Activated T-cell treated with anti-CD3 and anti-CD28 coated beads, Interleukin-2, amount 50 U/mL, for 4 hours (primary cell): ENCODE results near the gene DNAJC25. TPM values are rescaled to one million over a fixed set of nuclear protein-coding genes. Genes with fewer than 3 reads are reported as not detected.

Experiments
- ATAC-seq, 2 donors: fragments of 200-7000 bp; cut with Tn5 transposase; one replicate each; pipeline ENCODE4 v1.10.0; 2021
- DNase-seq: peaks from one replicate; pipeline ENCODE4 v3.0.0-alpha.2; 2020
- H3K27me3 Mint-ChIP-seq: one replicate; pipeline ENCODE4 v1.8.0; 2021; ENCODE audit warnings: low read depth, mixed read lengths
- H3K36me3 Mint-ChIP-seq: one replicate; pipeline ENCODE4 v1.8.0; 2022; ENCODE audit warnings: mixed read lengths; ENCODE audit not compliant: insufficient read depth
- H3K4me1 Mint-ChIP-seq: one replicate; pipeline ENCODE4 v1.8.0; 2021; ENCODE audit warnings: low read depth, mixed read lengths
- H3K4me3 Mint-ChIP-seq: one replicate; pipeline ENCODE4 v1.8.0; 2021; ENCODE audit warnings: mild to moderate bottlenecking, moderate library complexity, mixed read lengths
- H3K9me3 Mint-ChIP-seq: one replicate; pipeline ENCODE4 v1.8.0; 2021; ENCODE audit warnings: mixed read lengths
- total RNA-seq, 3 donors: library from RNA; stranded (reverse); gene quantifications; one replicate each; pipeline ENCODE4 v1.2.1, GENCODE V29; 2021

DNAJC25 gene
- total RNA-seq, 3 donors from 2014 or later, result 5.0 to 6.7 (median 6.5) TPM

DNA sequence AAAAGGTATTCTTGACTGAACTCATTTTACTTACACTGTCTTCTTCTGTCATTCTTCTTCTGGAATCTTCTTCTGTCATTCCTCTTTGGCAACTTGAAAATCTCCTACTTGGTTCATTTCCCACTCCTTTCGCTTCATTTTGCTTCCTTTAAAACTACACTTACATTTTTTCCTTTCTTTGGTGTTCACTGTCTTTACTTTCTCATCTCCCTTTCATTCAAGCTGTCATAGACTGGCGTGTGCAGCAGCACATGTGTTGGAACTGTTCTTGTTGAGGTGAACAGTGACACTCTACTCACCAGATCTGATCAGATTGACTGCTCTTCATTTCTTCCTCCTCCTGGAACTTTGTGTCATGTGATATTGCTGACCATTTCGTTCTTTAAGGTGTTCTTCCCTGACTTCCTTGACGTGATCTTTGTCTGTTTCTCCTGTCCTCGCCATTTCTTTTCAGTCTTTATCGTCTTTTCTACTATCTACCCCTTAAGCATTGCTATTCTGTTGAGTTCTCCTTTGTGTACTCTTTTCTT, 6.4 kb downstream of the DNAJC25 start:
- no peaks in the 10 kb centered on the region for H3K9me3 Mint-ChIP-seq
- no peak overlapping the region for H3K4me3 Mint-ChIP-seq
- H3K27me3 Mint-ChIP-seq, result no peaks in the 10 kb centered on the region
- ATAC-seq (no peak), DNase-seq (no peak)
- H3K36me3 Mint-ChIP-seq, result peaks cover 9% of the 10 kb centered on the region
- peaks cover 30% of the 10 kb centered on the region for H3K4me1 Mint-ChIP-seq

DNA sequence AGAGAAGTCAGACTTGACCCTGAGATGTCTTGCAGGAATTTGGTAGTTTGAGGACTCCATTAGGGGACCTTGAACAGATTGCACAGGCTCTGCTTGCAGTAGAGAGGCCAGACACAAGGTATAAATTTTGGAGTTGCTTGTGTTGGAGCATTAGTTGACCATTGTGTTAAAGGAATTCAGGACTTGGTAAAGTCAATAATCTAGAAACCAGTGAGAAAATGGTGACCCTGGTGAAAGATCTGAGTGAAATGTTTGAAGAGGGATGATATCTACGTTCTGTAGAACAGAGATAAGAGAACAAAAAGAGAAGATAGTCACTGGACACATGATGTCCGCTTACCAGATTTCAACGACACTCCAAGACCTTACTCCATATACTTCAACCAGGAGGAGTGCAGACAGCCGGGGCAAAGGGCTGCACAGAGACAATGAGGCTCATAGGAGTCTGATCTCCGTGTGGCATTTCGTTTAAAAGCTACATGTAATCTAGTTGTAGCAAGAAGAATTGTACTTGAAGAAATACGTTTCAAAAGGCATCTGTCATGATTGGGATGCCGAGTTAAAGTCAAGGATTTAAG, 13.2 kb downstream of the DNAJC25 start:
- Mint-ChIP-seq H3K27me3 (no peaks in the 10 kb centered on the region), H3K4me3 (no peak overlapping the region), H3K9me3 (no peaks in the 10 kb centered on the region), H3K36me3 (peaks cover 28% of the 10 kb centered on the region), H3K4me1 (no peaks in the 10 kb centered on the region)
- ATAC-seq, result no peak
- no peak for DNase-seq

- Mint-ChIP-seq H3K4me1 (no peaks in the 10 kb centered on the region), H3K4me3 (no peak overlapping the region), H3K9me3 (no peaks in the 10 kb centered on the region), H3K27me3 (no peaks in the 10 kb centered on the region), H3K36me3 (peaks cover 36% of the 10 kb centered on the region)
- DNase-seq (no peak), ATAC-seq (no peak)
Observed at GRCh38 chr9:111645806-111646205, 14.7 kb downstream of the DNAJC25 start.

DNA sequence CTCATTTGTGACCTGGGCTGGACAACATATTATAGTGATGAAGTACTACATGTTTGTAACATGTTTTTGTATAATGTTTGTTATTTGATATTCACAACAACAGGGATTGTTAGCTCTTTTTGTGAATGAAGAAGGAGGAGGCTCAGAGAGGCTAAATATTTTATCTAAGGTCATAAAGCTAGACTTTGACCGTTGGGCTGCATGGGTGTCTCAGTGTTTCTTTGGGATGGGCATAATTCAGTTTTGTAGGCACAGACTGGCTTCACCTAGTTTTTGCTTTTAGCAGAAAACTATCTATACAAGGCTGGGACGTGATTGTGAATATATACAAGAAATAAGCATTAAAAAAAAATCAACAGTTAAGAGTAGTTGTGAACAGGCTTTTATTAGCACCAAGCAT, 15.3 kb downstream of the DNAJC25 start:
- Mint-ChIP-seq H3K27me3 (no peaks in the 10 kb centered on the region), H3K4me1 (no peaks in the 10 kb centered on the region), H3K9me3 (no peaks in the 10 kb centered on the region), H3K36me3 (peaks cover 36% of the 10 kb centered on the region), H3K4me3 (no peak overlapping the region)
- DNase-seq, result no peak
- no peak for ATAC-seq

DNA sequence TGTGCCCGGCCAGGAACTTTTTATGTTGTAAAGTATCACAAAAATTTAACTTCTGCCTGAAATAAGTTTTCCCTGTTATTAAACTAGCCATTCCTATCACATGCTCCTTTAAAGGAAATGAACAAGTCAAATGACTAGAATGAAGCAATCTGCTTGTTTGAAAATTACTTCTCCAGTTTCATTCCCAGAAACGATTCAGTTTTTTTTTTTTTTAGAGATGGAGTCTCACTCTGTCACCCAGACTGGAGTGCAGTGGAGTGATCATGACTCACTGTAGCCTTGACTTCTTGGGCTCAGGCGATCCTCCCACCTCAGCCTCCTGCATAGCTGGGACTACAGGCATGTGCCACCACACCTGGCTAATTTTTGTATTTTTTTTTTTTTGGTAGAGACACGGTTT, 16.9 kb downstream of the DNAJC25 start:
- Mint-ChIP-seq H3K9me3 (no peaks in the 10 kb centered on the region), H3K27me3 (no peaks in the 10 kb centered on the region), H3K4me3 (no peak overlapping the region), H3K4me1 (no peaks in the 10 kb centered on the region), H3K36me3 (peaks cover 39% of the 10 kb centered on the region)
- ATAC-seq, result no peak
- DNase-seq, result no peak

DNA sequence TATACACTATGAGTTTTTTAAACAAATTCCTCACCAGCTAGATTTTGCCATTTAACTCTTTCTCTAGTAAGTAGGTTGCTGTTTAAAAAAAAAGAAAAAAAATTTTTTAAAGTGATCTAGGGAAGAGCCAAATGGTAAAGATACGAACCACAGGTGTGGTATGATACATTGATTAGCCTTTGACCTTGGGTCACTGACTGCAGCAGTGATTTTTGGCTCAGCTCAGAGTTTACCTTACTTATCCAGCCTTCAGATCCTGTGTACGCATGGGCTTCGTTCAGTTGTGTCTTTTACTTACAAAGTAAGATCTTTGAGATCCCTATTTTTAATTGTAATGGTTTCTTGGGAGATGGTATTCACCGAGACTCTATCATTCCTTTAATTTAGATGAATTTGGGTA, 17.9 kb downstream of the DNAJC25 start:
- DNase-seq (no peak), ATAC-seq (no peak)
- Mint-ChIP-seq H3K4me1 (no peaks in the 10 kb centered on the region), H3K9me3 (no peaks in the 10 kb centered on the region), H3K36me3 (peaks cover 40% of the 10 kb centered on the region), H3K4me3 (no peak overlapping the region), H3K27me3 (no peaks in the 10 kb centered on the region)

- no peak overlapping the region for H3K4me3 Mint-ChIP-seq
- no peaks in the 10 kb centered on the region for H3K9me3 Mint-ChIP-seq
- H3K4me1 Mint-ChIP-seq, result peaks cover 12% of the 10 kb centered on the region
- peaks cover 16% of the 10 kb centered on the region for H3K36me3 Mint-ChIP-seq
- DNase-seq, result no peak
- ATAC-seq, result no peak
- no peaks in the 10 kb centered on the region for H3K27me3 Mint-ChIP-seq
Observed at GRCh38 chr9:111657051-111657450, 25.9 kb downstream of the DNAJC25 start.

- ATAC-seq, result no peak
- H3K4me3 Mint-ChIP-seq, result no peak overlapping the region
- no peaks in the 10 kb centered on the region for H3K27me3 Mint-ChIP-seq
- DNase-seq, result no peak
- H3K4me1 Mint-ChIP-seq, result peaks cover 28% of the 10 kb centered on the region
- H3K36me3 Mint-ChIP-seq, result peaks cover 12% of the 10 kb centered on the region
- no peaks in the 10 kb centered on the region for H3K9me3 Mint-ChIP-seq
Observed at GRCh38 chr9:111658943-111659342, 27.8 kb downstream of the DNAJC25 start.

DNA sequence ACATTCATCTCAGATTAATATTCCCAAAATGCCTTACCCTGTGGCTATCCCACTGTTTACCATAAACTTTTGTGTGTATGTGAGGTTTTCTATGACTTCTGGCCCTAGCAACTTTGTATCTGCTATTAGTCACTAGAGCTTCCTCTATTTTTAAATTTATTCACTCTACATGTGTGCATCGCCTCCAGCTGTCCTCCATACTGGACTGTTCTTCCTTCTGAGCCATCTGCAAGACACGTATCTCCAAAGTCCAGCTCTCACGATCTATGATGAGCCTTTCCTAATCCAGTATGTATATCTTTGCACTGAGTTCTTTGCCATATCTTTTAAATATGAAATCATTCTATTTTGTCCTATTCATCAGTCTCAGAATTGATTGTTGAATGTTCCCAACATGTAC, 28.6 kb downstream of the DNAJC25 start:
- no peaks in the 10 kb centered on the region for H3K9me3 Mint-ChIP-seq
- H3K27me3 Mint-ChIP-seq, result no peaks in the 10 kb centered on the region
- ATAC-seq (no peak), DNase-seq (no peak)
- peak overlapping the region; percentile 85 for H3K4me3 Mint-ChIP-seq
- H3K4me1 Mint-ChIP-seq, result peaks cover 30% of the 10 kb centered on the region
- H3K36me3 Mint-ChIP-seq, result peaks cover 11% of the 10 kb centered on the region

GRCh38 chr9:111661150-111661801, 30.1 kb downstream of the DNAJC25 start, which contains the start of gene GNG10:
GNG10 (plus strand) TSS chr9:111661605; CDS start chr9:111661635, 30 bp downstream.
- Mint-ChIP-seq H3K4me1 (peaks cover 33% of the 10 kb centered on the region), H3K4me3 (peak within 1 kb of the TSS; percentile 99), H3K9me3 (no peaks in the 10 kb centered on the region), H3K36me3 (peaks cover 5% of the 10 kb centered on the region), H3K27me3 (no peaks in the 10 kb centered on the region)
- DNase-seq (peak; percentile 60), ATAC-seq (peak; percentile 92 to 95)

- peak; percentile 21 for DNase-seq
- Mint-ChIP-seq H3K27me3 (no peaks in the 10 kb centered on the region), H3K4me3 (peak overlapping the region; percentile 99), H3K4me1 (peaks cover 33% of the 10 kb centered on the region), H3K36me3 (peaks cover 8% of the 10 kb centered on the region), H3K9me3 (no peaks in the 10 kb centered on the region)
- ATAC-seq, result peak; percentile 29 to 39
Observed at GRCh38 chr9:111661802-111662521, 30.8 kb downstream of the DNAJC25 start.

DNA sequence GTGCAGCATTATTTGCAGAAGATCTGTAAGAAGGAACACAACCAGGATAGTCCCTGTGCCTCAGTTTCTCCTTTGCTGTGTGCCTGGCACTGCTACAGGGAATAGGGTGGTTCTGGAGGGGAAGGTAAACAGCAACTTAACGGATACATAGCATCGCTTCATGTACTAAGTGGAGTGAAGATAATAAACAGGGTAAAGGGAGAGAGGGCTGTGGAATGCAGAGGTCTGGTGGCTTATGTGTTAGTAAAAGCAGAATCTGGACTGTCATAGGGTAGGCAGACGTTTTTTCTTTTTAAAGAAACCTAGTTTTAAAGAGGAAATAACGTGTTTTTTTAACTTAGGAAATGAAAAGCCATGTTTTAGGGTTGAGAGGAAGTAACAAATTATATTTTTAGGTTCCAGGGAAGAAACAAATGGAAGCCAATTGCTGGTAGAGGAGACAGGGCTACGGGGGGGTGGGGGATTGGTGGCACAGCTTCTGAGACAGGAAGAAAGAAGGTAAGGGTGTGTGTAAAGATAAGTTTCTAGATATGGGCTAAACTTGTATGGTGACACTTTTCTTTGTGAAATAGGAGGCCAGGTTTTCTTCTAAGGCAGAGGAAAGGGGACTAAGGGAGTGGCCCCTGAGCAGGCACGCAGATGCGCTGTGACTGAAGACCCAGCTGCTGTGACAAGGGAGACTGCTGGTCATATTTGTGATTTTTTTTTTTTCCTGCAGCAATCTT, 31.6 kb downstream of the DNAJC25 start:
- peaks cover 33% of the 10 kb centered on the region for H3K4me1 Mint-ChIP-seq
- H3K9me3 Mint-ChIP-seq, result no peaks in the 10 kb centered on the region
- peak in 1 of 2 donors; percentile 3 for ATAC-seq
- DNase-seq, result no peak
- peaks cover 9% of the 10 kb centered on the region for H3K36me3 Mint-ChIP-seq
- no peaks in the 10 kb centered on the region for H3K27me3 Mint-ChIP-seq
- peak overlapping the region; percentile 99 for H3K4me3 Mint-ChIP-seq

DNA sequence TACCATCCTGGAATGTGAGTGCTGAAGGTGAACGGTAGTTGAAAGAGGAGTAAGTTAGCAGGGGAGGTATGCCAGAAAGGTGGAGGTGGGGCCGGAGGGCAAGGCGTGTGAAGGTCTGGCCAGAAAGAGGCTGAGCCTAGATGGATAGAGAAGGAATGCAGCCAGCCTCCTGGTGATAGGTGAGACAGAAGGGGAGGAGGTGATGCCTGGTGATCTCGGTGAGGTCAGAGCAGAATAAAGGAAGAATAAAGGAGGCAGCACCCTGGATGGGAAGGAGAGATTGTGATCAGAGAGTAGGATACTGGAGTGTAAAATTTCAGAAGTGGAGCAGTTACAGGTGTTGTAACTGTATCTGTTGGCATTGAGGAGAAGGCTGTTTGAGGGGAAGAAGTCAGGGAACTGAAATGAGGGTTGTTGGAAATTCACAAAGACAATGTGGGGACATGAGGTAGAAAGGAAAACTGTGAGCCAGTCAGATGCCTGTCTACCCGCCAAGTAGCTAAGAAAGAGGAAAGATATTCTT, 32.2 kb downstream of the DNAJC25 start:
- Mint-ChIP-seq H3K4me3 (peak overlapping the region; percentile 99), H3K9me3 (no peaks in the 10 kb centered on the region), H3K4me1 (peaks cover 33% of the 10 kb centered on the region), H3K27me3 (no peaks in the 10 kb centered on the region), H3K36me3 (peaks cover 9% of the 10 kb centered on the region)
- ATAC-seq (no peak), DNase-seq (no peak)

DNA sequence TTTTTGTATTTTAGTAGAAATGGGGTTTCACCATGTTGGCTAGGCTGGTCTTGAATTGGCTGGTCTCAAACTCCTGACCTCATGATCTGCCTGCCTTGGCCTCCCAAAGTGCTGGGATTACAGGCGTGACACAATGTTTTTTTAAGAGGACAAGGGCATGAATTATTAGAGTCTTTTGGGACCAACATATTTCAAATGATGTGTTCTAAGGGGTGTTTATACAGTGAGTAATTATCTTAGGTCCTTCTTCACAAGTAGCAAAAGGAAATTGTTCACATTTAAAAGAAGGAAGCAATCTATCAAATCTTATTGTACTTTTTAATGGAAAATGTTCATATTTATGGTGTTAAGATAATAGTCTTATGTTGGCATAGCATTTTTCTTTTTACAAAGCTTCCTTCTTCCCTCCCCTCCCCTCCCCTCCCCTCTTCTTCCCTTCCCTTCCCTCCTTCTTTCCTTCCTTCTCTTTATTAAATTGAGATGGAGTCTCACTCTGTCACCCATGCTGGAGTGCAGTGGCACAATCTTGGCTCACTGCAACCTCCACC, 37.0 kb downstream of the DNAJC25 start:
- DNase-seq, result no peak
- no peak for ATAC-seq
- Mint-ChIP-seq H3K4me3 (no peak overlapping the region), H3K4me1 (peaks cover 10% of the 10 kb centered on the region), H3K27me3 (no peaks in the 10 kb centered on the region), H3K9me3 (no peaks in the 10 kb centered on the region), H3K36me3 (peaks cover 21% of the 10 kb centered on the region)
